ENCODE results near the gene BORCS6. TPM values are rescaled to one million over a fixed set of nuclear protein-coding genes. Genes with fewer than 3 reads are reported as not detected.

Gene BORCS6
- total and polyA plus RNA-seq, 9 of the 15 experiments (the other 6 are each of a cell fraction or from before 2014, with no cell fraction given), result 0.01 to 7.4 (median 2.3) TPM

GRCh38 chr17:8153957-8154607 lies 35.9 kb downstream of the BORCS6 start:
- DNase-seq (ENCODE audit: extremely low read depth in 1 of 4, low spot score in 3 of 4) (peak; percentile 57 to 95 (median 74)), ATAC-seq (peak; percentile 43), FAIRE-seq (peak; percentile 86)
- POLR2A ChIA-PET, result interaction anchor here (0.5 to 8.6 kb wide), 13 partner anchors 9 to 468 kb away, joined by 3 to 105 read pairs (median 3); partner anchors contain the start of genes AURKB, HES7 and VAMP2
- CTCF ChIA-PET (ENCODE audit: low intra/inter-chr PET ratio), result no interaction called here
- H3K9ac ChIP-seq (ENCODE audit: insufficient read depth in 1 of 2, low read depth in 2 of 2, low read length in 2 of 2), result peak overlapping the region; percentile 75 to 89
- no peaks in the 10 kb centered on the region for H3K9me3 ChIP-seq (replicated peaks; ENCODE audit: control insufficient read depth, insufficient read depth, low read depth, low read length)
- no TSS peak for BruUV-seq (replicated peaks)
- WGBS (ENCODE audit: insufficient coverage, low coverage, missing lambda C conversion rate), result 5% methylated on average over 4 of the region's 22 CpGs
- H3K36me3 ChIP-seq (ENCODE audit: control insufficient read depth, insufficient read depth, low read length), result peaks cover 18% of the 10 kb centered on the region; the same call in 1 of the 3 replicates
- 0 out of 2 replicates have a peak, but pooled peaks cover 4% of the 10 kb centered on the region for H4K20me1 ChIP-seq (replicated peaks; ENCODE audit: control insufficient read depth, insufficient read depth, low read length)
- H3K4me3 ChIP-seq, result peak overlapping the region; percentile 35
- H3K27me3 ChIP-seq (ENCODE audit: control insufficient read depth in 2 of 2, insufficient read depth in 2 of 2, low read length in 2 of 2), result no peaks in the 10 kb centered on the region
- no peaks in the 10 kb centered on the region for H3K9me1 ChIP-seq (ENCODE audit: control insufficient read depth, insufficient read depth, low read length)
- H2AFZ ChIP-seq (ENCODE audit: low read depth, low read length), result peak overlapping the region; percentile 78
- H3K4me2 ChIP-seq (ENCODE audit: insufficient read depth, low read length), result peak overlapping the region; percentile 89
- in situ Hi-C loops (cut with MboI), result no loop called here
- peaks cover 43% of the 10 kb centered on the region for H3K79me2 ChIP-seq (ENCODE audit: control insufficient read depth, insufficient read depth, low read length)
- H3K4me1 ChIP-seq (replicated peaks in 1 of 2; ENCODE audit: control insufficient read depth in 2 of 2, insufficient read depth in 2 of 2, low read length in 2 of 2), result peaks cover 35 to 84% of the 10 kb centered on the region in 2 experiments
- H3K27ac ChIP-seq (ENCODE audit: extremely low read depth, low read depth, low read length), result peak overlapping the region; percentile 94
- intact Hi-C loops (cut with micrococcal nuclease), result no loop called here
- no peak for TF ChIP-seq ZNF644 (tag; IDR thresholded peaks at IDR 0.05; ENCODE audit: low read depth)
- TF ChIP-seq TEAD1 (CRISPR knock-in tag; IDR thresholded peaks at IDR 0.05), result peak; percentile 91 to 99
- no peak for TF ChIP-seq ZNF609 (CRISPR knock-in tag; IDR thresholded peaks at IDR 0.05; ENCODE audit: borderline replicate concordance)
- no peak for TF ChIP-seq RBM15 (IDR thresholded peaks at IDR 0.05; ENCODE audit: insufficient read depth, low read length)
- TF ChIP-seq CREM (IDR thresholded peaks at IDR 0.05; ENCODE audit: low read depth), result peak; percentile 96
- TF ChIP-seq NR1H2 (CRISPR knock-in tag; IDR thresholded peaks at IDR 0.05), result no peak
- peak in 1 of 2 experiments; percentile 85; a peak in 1 of 4 replicates for TF ChIP-seq SRF (CRISPR knock-in tag; IDR thresholded peaks at IDR 0.05)
- no peak for TF ChIP-seq CHD4 (IDR thresholded peaks at IDR 0.05; ENCODE audit: insufficient read depth, insufficient replicate concordance, low read depth, low read length, poor library complexity, severe bottlenecking)
- peak; percentile 96 for TF ChIP-seq NFIC (IDR thresholded peaks at IDR 0.05)
- TF ChIP-seq HMGN3 (IDR thresholded peaks at IDR 0.05; ENCODE audit: borderline replicate concordance, extremely low read depth, insufficient read length, low read depth, low read length), result peak; percentile 78
- TF ChIP-seq HDAC1 (IDR thresholded peaks at IDR 0.05), result peak in 1 of 2 experiments; percentile 40; a peak in 1 of 4 replicates
- TF ChIP-seq, protein P1, sequence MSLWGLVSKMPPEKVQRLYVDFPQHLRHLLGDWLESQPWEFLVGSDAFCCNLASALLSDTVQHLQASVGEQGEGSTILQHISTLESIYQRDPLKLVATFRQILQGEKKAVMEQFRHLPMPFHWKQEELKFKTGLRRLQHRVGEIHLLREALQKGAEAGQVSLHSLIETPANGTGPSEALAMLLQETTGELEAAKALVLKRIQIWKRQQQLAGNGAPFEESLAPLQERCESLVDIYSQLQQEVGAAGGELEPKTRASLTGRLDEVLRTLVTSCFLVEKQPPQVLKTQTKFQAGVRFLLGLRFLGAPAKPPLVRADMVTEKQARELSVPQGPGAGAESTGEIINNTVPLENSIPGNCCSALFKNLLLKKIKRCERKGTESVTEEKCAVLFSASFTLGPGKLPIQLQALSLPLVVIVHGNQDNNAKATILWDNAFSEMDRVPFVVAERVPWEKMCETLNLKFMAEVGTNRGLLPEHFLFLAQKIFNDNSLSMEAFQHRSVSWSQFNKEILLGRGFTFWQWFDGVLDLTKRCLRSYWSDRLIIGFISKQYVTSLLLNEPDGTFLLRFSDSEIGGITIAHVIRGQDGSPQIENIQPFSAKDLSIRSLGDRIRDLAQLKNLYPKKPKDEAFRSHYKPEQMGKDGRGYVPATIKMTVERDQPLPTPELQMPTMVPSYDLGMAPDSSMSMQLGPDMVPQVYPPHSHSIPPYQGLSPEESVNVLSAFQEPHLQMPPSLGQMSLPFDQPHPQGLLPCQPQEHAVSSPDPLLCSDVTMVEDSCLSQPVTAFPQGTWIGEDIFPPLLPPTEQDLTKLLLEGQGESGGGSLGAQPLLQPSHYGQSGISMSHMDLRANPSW (CRISPR knock-in tag; IDR thresholded peaks at IDR 0.05), result no peak
